ENCODE data around the gene RAD51AP2. TPM values are rescaled to one million over a fixed set of nuclear protein-coding genes. Genes with fewer than 3 reads are reported as not detected.

Gene RAD51AP2
- total and polyA plus RNA-seq, 2 of the 8 experiments (the other 6 are each of a cell fraction or from before 2014, with no cell fraction given) = 0.02 to 0.20 TPM

GRCh38 chr2:17482651-17483050, 35.6 kb downstream of the RAD51AP2 start:
- no peak overlapping the region for H3K4ac ChIP-seq (replicated peaks; ENCODE audit: insufficient read length, low read depth, low read length)
- H2BK20ac ChIP-seq (ENCODE audit: low read length) = no peak overlapping the region
- no peak overlapping the region for H3K18ac ChIP-seq (ENCODE audit: extremely low read depth, low read length)
- no peak overlapping the region for H3K9ac ChIP-seq (replicated peaks in 1 of 4; ENCODE audit: extremely low read depth in 1 of 4, low read depth in 3 of 4, low read length in 3 of 4)
- H4K8ac ChIP-seq (ENCODE audit: extremely low read depth, insufficient read depth, low read length) = no peak overlapping the region
- no peaks in the 10 kb centered on the region for H3K79me1 ChIP-seq (ENCODE audit: low read depth, low read length)
- no peak overlapping the region for H2BK120ac ChIP-seq (replicated peaks; ENCODE audit: low read depth, low read length)
- no peaks in the 10 kb centered on the region for H4K20me1 ChIP-seq (replicated peaks in 1 of 2; ENCODE audit: control insufficient read depth in 1 of 2, insufficient read depth in 2 of 2, low read length in 2 of 2)
- no peaks in the 10 kb centered on the region for H3K27me3 ChIP-seq (replicated peaks in 1 of 4; ENCODE audit: control insufficient read depth in 3 of 4, extremely low read depth in 1 of 4, insufficient read depth in 3 of 4, low read length in 3 of 4)
- no peaks in the 10 kb centered on the region for H3K9me3 ChIP-seq (ENCODE audit: insufficient read depth in 2 of 2, low read depth in 1 of 2, low read length in 1 of 2)
- no peak overlapping the region for H4K91ac ChIP-seq (replicated peaks; ENCODE audit: insufficient read length, low read length)
- FAIRE-seq = no peak
- no peak overlapping the region for H3K4me3 ChIP-seq (ENCODE audit: extremely low read depth in 1 of 4, insufficient read depth in 2 of 4, low read depth in 3 of 4, low read length in 4 of 4)
- H2AK5ac ChIP-seq (ENCODE audit: low read depth, low read length) = no peak overlapping the region
- H2BK15ac ChIP-seq (ENCODE audit: low read length) = no peak overlapping the region
- H3K23me2 ChIP-seq (ENCODE audit: low read depth, low read length) = no peaks in the 10 kb centered on the region; the same call in 1 of the 2 replicates
- H2AFZ ChIP-seq (ENCODE audit: low read length) = no peak overlapping the region
- no peak for DNase-seq (ENCODE audit: low read depth in 1 of 2, low spot score in 2 of 2)
- ChIA-PET POLR2A (ENCODE audit: partially characterized antibody) (interaction anchor here (0.6 kb wide), 1 partner anchor 16 kb away, joined by 3 read pairs; no protein-coding TSS in a partner anchor), CTCF (ENCODE audit: partially characterized antibody) (interaction anchor here (1.0 to 1.4 kb wide), 2 partner anchors 12 to 162 kb away, joined by 3 to 4 read pairs; no protein-coding TSS in a partner anchor)
- no peaks in the 10 kb centered on the region for H3K36me3 ChIP-seq (ENCODE audit: control insufficient read depth in 2 of 4, insufficient read depth in 4 of 4, low read length in 3 of 4)
- H2BK12ac ChIP-seq (ENCODE audit: low read depth, low read length) = no peak overlapping the region
- H4K5ac ChIP-seq (ENCODE audit: insufficient read length, low read depth, low read length) = no peak overlapping the region
- H3K56ac ChIP-seq (replicated peaks; ENCODE audit: insufficient read length, low read depth, low read length) = no peak overlapping the region
- H3K27ac ChIP-seq (ENCODE audit: low read depth, low read length) = no peak overlapping the region
- WGBS, 2 experiments (ENCODE audit: extremely low coverage in 1 of 2, insufficient coverage in 1 of 2, insufficient read length in 1 of 2, insufficient replicate concordance in 2 of 2, low coverage in 1 of 2, low lambda C conversion rate in 2 of 2, missing lambda C conversion rate in 1 of 2) = 92% methylated on average over 2 of the region's 2 CpGs; no CpG with 5 or more reads in 1 of the 2 experiments
- no peaks in the 10 kb centered on the region for H3K79me2 ChIP-seq (ENCODE audit: control insufficient read depth in 1 of 2, insufficient read depth in 2 of 2, low read length in 2 of 2)
- H3K4me2 ChIP-seq (ENCODE audit: insufficient read depth in 1 of 2, low read depth in 2 of 2, low read length in 2 of 2) = no peak overlapping the region
- no peak overlapping the region for H3K23ac ChIP-seq (ENCODE audit: insufficient read length)
- H3K14ac ChIP-seq (ENCODE audit: insufficient read length) = no peak overlapping the region
- no peak overlapping the region for H2BK5ac ChIP-seq (ENCODE audit: low read depth, low read length)
- H3K4me1 ChIP-seq (replicated peaks in 1 of 4; ENCODE audit: control insufficient read depth in 3 of 4, insufficient read depth in 4 of 4, low read length in 3 of 4) = no peaks in the 10 kb centered on the region; a peak in 1 of 7 replicates
- TF ChIP-seq BACH1 (IDR thresholded peaks at IDR 0.05; ENCODE audit: low read length) (no peak), CBX8 (IDR thresholded peaks at IDR 0.05; ENCODE audit: borderline replicate concordance, low read depth, low read length) (no peak), NANOG (IDR thresholded peaks at IDR 0.05; ENCODE audit: insufficient read depth, low read depth, low read length, poor library complexity, severe bottlenecking) (no peak), JUND (IDR thresholded peaks at IDR 0.05; ENCODE audit: low read length) (no peak), CHD2 (IDR thresholded peaks at IDR 0.05; ENCODE audit: low read length) (no peak), KDM5A (IDR thresholded peaks at IDR 0.05; ENCODE audit: low read length) (no peak), ATF2 (IDR thresholded peaks at IDR 0.05; ENCODE audit: low read length) (no peak), BCL11A (IDR thresholded peaks at IDR 0.05; ENCODE audit: low read depth in 2 of 2, low read length in 2 of 2) (no peak), SUZ12 (IDR thresholded peaks at IDR 0.05; ENCODE audit: low read length) (no peak), SP4 (IDR thresholded peaks at IDR 0.05; ENCODE audit: low read length) (no peak), SAP30 (IDR thresholded peaks at IDR 0.05; ENCODE audit: insufficient read depth, insufficient replicate concordance, low read length) (no peak), BRCA1 (IDR thresholded peaks at IDR 0.05; ENCODE audit: low read depth, low read length) (no peak), EP300 (IDR thresholded peaks at IDR 0.05; ENCODE audit: borderline replicate concordance in 1 of 2, low read depth in 2 of 2, low read length in 2 of 2) (no peak)

Measured in H1 (cell line).